A673 (cell line): ENCODE measurements around the gene PFDN2.

ENCODE experiments used
- EZH2 ChIP-seq: fragments of 200-600 bp; sonication (generic); IDR thresholded peaks from 2 replicates; pipeline ENCODE4 v1.6.1; 2017; ENCODE audit warnings: borderline replicate concordance, low read depth, mild to moderate bottlenecking, mixed read lengths, antibody characterized with exemption, low read length; ENCODE audit not compliant: poor library complexity, severe bottlenecking
- TF ChIP-seq, protein P1 (sequence below): fragments of 300-800, 200-600 bp; sonication (generic); conservative IDR thresholded peaks from 2 replicates; pipeline ENCODE4 v1.5.1; 2017; ENCODE audit warnings: low read depth, mild to moderate bottlenecking, antibody characterized with exemption, low read length, moderate library complexity, mixed read lengths

DNA sequence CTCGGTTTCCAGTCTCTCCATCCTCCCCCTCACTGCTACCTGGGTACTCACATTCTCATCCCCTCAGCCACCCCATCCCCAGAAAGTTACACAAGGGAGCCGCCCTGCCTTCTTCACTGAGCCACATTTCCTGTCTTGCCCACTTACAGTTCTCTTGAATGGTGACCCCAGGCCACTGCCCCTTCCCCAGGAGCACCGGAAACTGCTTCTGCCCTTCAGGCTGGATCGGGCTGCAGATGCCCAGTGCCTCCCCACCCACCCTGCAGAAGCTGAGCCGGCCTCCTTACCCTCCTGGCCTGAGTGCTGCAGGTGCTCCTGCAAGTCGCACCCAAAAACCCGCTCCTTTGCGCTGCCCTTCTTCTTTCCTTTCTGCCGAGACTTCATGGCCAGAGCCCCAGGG lies 48.6 kb downstream of the PFDN2 start:
- TF ChIP-seq, protein P1, sequence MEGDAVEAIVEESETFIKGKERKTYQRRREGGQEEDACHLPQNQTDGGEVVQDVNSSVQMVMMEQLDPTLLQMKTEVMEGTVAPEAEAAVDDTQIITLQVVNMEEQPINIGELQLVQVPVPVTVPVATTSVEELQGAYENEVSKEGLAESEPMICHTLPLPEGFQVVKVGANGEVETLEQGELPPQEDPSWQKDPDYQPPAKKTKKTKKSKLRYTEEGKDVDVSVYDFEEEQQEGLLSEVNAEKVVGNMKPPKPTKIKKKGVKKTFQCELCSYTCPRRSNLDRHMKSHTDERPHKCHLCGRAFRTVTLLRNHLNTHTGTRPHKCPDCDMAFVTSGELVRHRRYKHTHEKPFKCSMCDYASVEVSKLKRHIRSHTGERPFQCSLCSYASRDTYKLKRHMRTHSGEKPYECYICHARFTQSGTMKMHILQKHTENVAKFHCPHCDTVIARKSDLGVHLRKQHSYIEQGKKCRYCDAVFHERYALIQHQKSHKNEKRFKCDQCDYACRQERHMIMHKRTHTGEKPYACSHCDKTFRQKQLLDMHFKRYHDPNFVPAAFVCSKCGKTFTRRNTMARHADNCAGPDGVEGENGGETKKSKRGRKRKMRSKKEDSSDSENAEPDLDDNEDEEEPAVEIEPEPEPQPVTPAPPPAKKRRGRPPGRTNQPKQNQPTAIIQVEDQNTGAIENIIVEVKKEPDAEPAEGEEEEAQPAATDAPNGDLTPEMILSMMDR = no peak
- TF ChIP-seq EZH2 = no peak
